GM12801 (cell line): Measurements from ENCODE around the gene ALDH1A3.

Source experiments
- CTCF ChIP-seq: IDR thresholded peaks from one replicate; pipeline ENCODE4 v1.5.1; 2011; ENCODE audit warnings: control low read depth; ENCODE audit not compliant: insufficient read length; ENCODE audit errors: extremely low read depth

The ALDH1A3 gene

GRCh38 chr15:100928632-100929280 lies 49.1 kb downstream of the ALDH1A3 start:
- TF ChIP-seq CTCF, result no peak

GRCh38 chr15:100929641-100930042 lies 50.0 kb downstream of the ALDH1A3 start:
- no peak for TF ChIP-seq CTCF

- no peak for TF ChIP-seq CTCF
Measured at GRCh38 chr15:100930306-100930848, 50.7 kb downstream of the ALDH1A3 start.

GRCh38 chr15:100931143-100931890 lies 51.7 kb downstream of the ALDH1A3 start:
- TF ChIP-seq CTCF, result no peak

GRCh38 chr15:100932676-100933348 lies 53.2 kb downstream of the ALDH1A3 start:
- TF ChIP-seq CTCF, result no peak

- no peak for TF ChIP-seq CTCF
Measured at GRCh38 chr15:100934166-100934565, 54.5 kb downstream of the ALDH1A3 start.

GRCh38 chr15:100934726-100935125 lies 55.1 kb downstream of the ALDH1A3 start:
- TF ChIP-seq CTCF, result no peak
